ENCODE measurements around the gene SCLY. TPM values are rescaled to one million over a fixed set of nuclear protein-coding genes. Genes with fewer than 3 reads are reported as not detected.

Gene SCLY
- polyA plus RNA-seq, 1 of the 3 experiments (the other 2 are of a cell fraction) = 20.9 TPM

- TF ChIP-seq GATA2 (CRISPR knock-in tag; IDR thresholded peaks at IDR 0.05) (no peak), SIN3A (IDR thresholded peaks at IDR 0.05; ENCODE audit: borderline replicate concordance, low read depth, low read length) (no peak), IRF3 (IDR thresholded peaks at IDR 0.05; ENCODE audit: low read depth, low read length) (no peak), RAD21 (IDR thresholded peaks at IDR 0.05; ENCODE audit: low read length) (no peak), RXRA (IDR thresholded peaks at IDR 0.05; ENCODE audit: borderline replicate concordance, low read depth) (no peak)
- TF ChIP-seq, protein P1, sequence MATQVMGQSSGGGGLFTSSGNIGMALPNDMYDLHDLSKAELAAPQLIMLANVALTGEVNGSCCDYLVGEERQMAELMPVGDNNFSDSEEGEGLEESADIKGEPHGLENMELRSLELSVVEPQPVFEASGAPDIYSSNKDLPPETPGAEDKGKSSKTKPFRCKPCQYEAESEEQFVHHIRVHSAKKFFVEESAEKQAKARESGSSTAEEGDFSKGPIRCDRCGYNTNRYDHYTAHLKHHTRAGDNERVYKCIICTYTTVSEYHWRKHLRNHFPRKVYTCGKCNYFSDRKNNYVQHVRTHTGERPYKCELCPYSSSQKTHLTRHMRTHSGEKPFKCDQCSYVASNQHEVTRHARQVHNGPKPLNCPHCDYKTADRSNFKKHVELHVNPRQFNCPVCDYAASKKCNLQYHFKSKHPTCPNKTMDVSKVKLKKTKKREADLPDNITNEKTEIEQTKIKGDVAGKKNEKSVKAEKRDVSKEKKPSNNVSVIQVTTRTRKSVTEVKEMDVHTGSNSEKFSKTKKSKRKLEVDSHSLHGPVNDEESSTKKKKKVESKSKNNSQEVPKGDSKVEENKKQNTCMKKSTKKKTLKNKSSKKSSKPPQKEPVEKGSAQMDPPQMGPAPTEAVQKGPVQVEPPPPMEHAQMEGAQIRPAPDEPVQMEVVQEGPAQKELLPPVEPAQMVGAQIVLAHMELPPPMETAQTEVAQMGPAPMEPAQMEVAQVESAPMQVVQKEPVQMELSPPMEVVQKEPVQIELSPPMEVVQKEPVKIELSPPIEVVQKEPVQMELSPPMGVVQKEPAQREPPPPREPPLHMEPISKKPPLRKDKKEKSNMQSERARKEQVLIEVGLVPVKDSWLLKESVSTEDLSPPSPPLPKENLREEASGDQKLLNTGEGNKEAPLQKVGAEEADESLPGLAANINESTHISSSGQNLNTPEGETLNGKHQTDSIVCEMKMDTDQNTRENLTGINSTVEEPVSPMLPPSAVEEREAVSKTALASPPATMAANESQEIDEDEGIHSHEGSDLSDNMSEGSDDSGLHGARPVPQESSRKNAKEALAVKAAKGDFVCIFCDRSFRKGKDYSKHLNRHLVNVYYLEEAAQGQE (IDR thresholded peaks at IDR 0.05; ENCODE audit: low read depth, low read length) = no peak
These were observed 19.7 kb downstream of the SCLY start (continued) for GRCh38 chr2:238080518-238080917.

DNA sequence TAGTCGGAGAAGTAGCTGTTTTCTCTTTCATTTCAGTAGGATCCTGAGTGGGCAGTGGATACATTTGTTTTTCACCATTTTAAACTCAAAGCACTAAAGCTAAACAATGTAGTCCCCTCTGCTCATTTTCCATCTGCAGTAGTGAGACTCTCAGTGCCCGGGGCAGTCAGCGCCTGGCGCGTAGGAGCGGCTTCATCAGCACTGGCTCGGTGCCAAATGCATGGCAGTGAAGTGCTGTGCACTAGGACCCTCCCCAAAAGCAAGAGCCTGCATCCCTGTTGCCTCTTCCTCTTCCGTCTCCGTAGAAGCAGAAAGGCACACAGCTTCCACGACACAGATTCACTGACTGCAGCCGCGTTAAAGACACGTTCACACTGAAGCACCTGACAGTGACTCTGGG lies 20.3 kb downstream of the SCLY start:
- Histone ChIP-seq H3K4me3 (ENCODE audit: low read depth in 2 of 2, low read length in 1 of 2) (no peak overlapping the region), H2AFZ (ENCODE audit: low read depth) (no peak overlapping the region), H3K9me3 (no peaks in the 10 kb centered on the region), H3K4me1 (ENCODE audit: control insufficient read depth in 1 of 2, insufficient read depth in 2 of 2, low read depth in 1 of 2, low read length in 1 of 2) (peaks cover 0 to 10% of the 10 kb centered on the region in 2 experiments; a peak in 1 of 4 replicates), H3K27ac (ENCODE audit: low read depth in 2 of 2, low read length in 1 of 2) (peak overlapping the region in 1 of 2 experiments; percentile 67; a peak in 2 of 4 replicates), H3K36me3 (replicated peaks in 1 of 2; ENCODE audit: control insufficient read depth in 1 of 2, insufficient read depth in 2 of 2, low read length in 1 of 2) (peaks cover 37 to 52% of the 10 kb centered on the region in 2 experiments), H3K9me2 (no peaks in the 10 kb centered on the region), H3K79me2 (ENCODE audit: insufficient read depth) (no peaks in the 10 kb centered on the region), H3F3A (replicated peaks; ENCODE audit: insufficient read depth) (no peaks in the 10 kb centered on the region), H3K9ac (no peak overlapping the region), H3K27me3 (ENCODE audit: insufficient read depth) (no peaks in the 10 kb centered on the region), H3K4me2 (no peak overlapping the region), H4K20me1 (ENCODE audit: insufficient read depth) (no peaks in the 10 kb centered on the region)
- ChIA-PET POLR2A (interaction anchor here (1.4 kb wide), 1 partner anchor 20 kb away, joined by 3 read pairs; the partner anchor contains the start of gene SCLY), CTCF (interaction anchor here (0.7 to 1.0 kb wide), 2 partner anchors 158 to 262 kb away, joined by 3 read pairs; no protein-coding TSS in a partner anchor)
- TF ChIP-seq RXRA (IDR thresholded peaks at IDR 0.05; ENCODE audit: borderline replicate concordance, low read depth) (no peak), FOXM1 (IDR thresholded peaks at IDR 0.05; ENCODE audit: low read depth) (no peak), TAF1 (IDR thresholded peaks at IDR 0.05; ENCODE audit: borderline replicate concordance, low read depth, low read length) (no peak), NFIC (IDR thresholded peaks at IDR 0.05; ENCODE audit: borderline replicate concordance) (peak; percentile 33; the same call in 1 of the 2 replicates), TEAD4 (IDR thresholded peaks at IDR 0.05; ENCODE audit: borderline replicate concordance, insufficient read depth) (no peak), POLR2AphosphoS5 (IDR thresholded peaks at IDR 0.05; ENCODE audit: low read depth, low read length) (no peak)
- WGBS (ENCODE audit: low lambda C conversion rate) = 70% methylated on average over 11 of the region's 13 CpGs
- DNase-seq = peak; percentile 84

Measured in SK-N-SH (cell line).